ENCODE results near the gene PRM2. TPM values are rescaled to one million over a fixed set of nuclear protein-coding genes. Genes with fewer than 3 reads are reported as not detected.

PRM2 gene
- total RNA-seq, 1 donor from 2014 or later: not detected

- no peak for DNase-seq (ENCODE audit: low spot score)
Measured at GRCh38 chr16:11229906-11230305, 46.4 kb downstream of the PRM2 start.

- DNase-seq (ENCODE audit: low spot score): no peak
Measured at GRCh38 chr16:11229432-11229831, 46.8 kb downstream of the PRM2 start.

DNA sequence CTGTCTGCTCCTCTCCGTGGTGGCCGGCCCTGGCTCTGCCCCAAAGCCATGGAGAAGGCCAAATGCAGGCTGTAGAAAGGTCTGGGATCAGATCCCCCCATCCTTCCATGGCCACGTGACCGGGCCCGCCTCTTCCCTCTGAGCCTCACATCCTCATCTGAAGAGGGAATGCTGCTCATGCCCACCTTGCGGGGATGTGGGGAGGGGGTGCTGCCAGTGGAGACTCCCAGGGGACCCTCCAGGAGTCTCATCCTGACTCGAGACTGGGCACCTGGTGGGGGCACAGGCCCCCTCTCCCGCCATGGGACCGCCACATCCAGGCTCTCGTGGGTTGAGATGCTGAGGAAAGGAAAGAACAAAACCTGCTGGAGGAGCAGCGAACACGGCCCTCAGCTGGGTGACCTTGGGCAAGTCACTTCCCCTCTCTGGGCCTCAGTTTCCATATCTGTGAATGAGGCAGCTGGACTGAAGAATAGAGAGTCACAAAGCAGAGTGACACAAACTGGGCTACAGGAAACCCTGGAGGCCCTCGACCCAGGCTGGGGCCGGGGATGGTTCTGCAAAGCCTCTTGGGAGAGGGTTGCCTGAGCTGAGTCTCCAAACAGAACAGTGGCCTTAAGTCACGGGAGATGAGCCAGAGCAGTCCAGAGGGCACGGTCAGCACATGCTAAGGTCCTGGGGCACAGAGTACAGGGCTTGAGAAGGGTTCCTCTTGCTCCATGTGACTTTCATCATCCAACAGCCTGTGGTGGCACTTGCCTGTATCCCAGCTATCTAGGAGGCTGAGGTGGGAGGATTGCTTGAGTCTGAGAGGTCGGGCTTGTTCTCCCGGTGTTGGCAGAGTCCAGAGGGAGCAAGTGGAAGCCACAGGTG is 50.4 kb downstream of the PRM2 start:
- DNase-seq (ENCODE audit: low spot score): no peak

Other genes with a start within 250 kb of the PRM2 start
- 16.4 TPM for gene SOCS1, start 20.3 kb downstream of the PRM2 start, total RNA-seq (ENCODE audit: insufficient read depth, low replicate concordance)
- gene TNP2, start 7.2 kb downstream of the PRM2 start, total RNA-seq (ENCODE audit: insufficient read depth, low replicate concordance): 5.3 TPM
- gene PRM3, start 2.9 kb downstream of the PRM2 start, total RNA-seq (ENCODE audit: insufficient read depth, low replicate concordance): not detected
- not detected for gene PRM1, start 4.8 kb upstream of the PRM2 start, total RNA-seq (ENCODE audit: insufficient read depth, low replicate concordance)
- gene RMI2, start 69.0 kb upstream of the PRM2 start, total RNA-seq (ENCODE audit: insufficient read depth, low replicate concordance): 17.1 TPM